ENCODE data around the gene MYRFL. TPM values are rescaled to one million over a fixed set of nuclear protein-coding genes. Genes with fewer than 3 reads are reported as not detected.

The MYRFL gene
- total RNA-seq, 1 donor from 2014 or later = 0.13 TPM

DNA sequence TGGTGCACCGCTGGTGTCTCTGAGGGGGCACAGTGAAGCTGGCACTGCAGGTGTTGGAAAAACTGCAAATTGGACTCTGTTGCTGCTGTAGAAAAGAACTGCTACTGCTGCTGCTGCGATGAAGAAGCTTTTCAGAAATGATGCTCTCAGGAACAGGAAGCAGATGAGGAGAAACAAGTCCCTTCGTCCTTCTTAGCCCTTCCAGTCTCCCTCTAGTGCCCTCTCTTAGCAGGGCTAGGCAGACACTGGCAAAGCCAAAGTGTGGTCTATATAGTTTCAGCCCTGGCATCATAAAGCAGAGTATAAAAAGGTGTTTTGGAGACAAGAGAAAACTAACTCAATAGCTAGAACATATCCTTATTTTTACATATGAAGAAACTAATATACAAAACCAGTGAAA lies 174.5 kb downstream of the MYRFL start:
- no peak overlapping the region for H3K27ac Mint-ChIP-seq (ENCODE audit: unreplicated experiment)
- TF ChIP-seq, protein P1, sequence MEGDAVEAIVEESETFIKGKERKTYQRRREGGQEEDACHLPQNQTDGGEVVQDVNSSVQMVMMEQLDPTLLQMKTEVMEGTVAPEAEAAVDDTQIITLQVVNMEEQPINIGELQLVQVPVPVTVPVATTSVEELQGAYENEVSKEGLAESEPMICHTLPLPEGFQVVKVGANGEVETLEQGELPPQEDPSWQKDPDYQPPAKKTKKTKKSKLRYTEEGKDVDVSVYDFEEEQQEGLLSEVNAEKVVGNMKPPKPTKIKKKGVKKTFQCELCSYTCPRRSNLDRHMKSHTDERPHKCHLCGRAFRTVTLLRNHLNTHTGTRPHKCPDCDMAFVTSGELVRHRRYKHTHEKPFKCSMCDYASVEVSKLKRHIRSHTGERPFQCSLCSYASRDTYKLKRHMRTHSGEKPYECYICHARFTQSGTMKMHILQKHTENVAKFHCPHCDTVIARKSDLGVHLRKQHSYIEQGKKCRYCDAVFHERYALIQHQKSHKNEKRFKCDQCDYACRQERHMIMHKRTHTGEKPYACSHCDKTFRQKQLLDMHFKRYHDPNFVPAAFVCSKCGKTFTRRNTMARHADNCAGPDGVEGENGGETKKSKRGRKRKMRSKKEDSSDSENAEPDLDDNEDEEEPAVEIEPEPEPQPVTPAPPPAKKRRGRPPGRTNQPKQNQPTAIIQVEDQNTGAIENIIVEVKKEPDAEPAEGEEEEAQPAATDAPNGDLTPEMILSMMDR (IDR thresholded peaks at IDR 0.05) = no peak
- no peaks in the 10 kb centered on the region for H3K9me3 Mint-ChIP-seq (ENCODE audit: unreplicated experiment)
- no peaks in the 10 kb centered on the region for H3K27me3 Mint-ChIP-seq (ENCODE audit: unreplicated experiment)
- H3K4me1 Mint-ChIP-seq (ENCODE audit: unreplicated experiment) = no peaks in the 10 kb centered on the region
- H3K36me3 Mint-ChIP-seq (ENCODE audit: unreplicated experiment) = no peaks in the 10 kb centered on the region
- no peak for DNase-seq (ENCODE audit: extremely low spot score, unreplicated experiment)
- no peak overlapping the region for H3K4me3 Mint-ChIP-seq (ENCODE audit: unreplicated experiment)

DNA sequence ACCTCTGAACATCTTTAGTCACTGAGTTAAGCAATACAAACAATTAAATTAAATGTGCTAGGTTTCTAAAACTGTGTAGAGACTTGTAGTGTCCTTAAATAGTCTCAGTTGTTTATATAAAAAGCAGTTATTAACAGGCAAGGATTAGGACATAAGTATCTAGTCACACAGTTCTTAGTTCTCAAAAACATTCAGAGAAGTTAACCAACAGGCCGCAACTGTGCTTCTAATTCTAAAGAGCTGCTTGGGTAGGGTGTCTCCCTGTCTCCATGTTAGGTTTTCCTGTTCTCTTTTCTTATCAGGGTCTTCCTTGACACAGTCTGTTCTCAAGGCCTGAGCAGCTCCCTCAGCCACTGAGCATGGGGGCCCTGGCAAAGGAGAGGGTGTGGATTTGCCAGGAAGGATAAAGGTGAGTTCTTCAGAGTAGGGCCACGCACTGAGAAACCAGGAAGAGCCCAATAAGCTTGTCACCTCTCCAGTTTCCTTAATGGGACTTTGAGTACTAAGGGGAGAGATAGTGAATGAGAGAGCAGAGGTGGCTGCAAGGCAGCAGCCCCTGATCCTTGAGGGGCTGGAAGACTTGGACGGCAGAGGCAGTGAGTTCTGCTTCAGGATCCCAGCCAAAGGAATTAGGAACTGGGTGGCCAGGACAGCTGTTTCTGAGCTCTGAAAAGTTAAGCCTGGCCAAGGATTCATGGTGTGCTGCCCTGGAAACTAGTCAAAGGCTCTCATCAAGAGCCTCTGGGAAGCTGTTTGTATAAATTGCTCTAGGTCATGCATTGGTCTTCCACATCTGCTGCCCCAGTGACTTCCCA lies 177.3 kb downstream of the MYRFL start:
- Mint-ChIP-seq H3K4me1 (ENCODE audit: unreplicated experiment) (no peaks in the 10 kb centered on the region), H3K27ac (ENCODE audit: unreplicated experiment) (no peak overlapping the region), H3K4me3 (ENCODE audit: unreplicated experiment) (no peak overlapping the region), H3K9me3 (ENCODE audit: unreplicated experiment) (no peaks in the 10 kb centered on the region), H3K36me3 (ENCODE audit: unreplicated experiment) (no peaks in the 10 kb centered on the region), H3K27me3 (ENCODE audit: unreplicated experiment) (no peaks in the 10 kb centered on the region)
- TF ChIP-seq, protein P1 (IDR thresholded peaks at IDR 0.05) = no peak
- DNase-seq (ENCODE audit: extremely low spot score, unreplicated experiment) = no peak

DNA sequence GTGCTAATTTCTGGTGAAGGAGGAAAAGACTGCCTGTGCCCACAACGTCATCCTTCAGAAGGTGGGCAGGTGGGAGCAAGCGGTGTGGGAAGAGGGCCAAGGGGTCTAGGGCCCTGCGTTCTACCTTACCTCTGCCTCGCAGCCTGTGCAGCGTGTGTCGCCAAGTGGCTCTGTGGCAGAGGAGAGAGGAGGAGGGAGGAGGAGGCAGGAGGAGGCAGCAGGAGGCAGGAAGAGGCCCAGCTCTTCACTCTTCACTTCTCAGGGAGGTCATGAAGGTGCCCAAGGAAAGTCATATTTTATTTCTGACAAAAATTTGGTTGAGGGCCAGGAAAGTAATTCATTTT lies 177.9 kb downstream of the MYRFL start:
- H3K4me1 Mint-ChIP-seq (ENCODE audit: unreplicated experiment) = no peaks in the 10 kb centered on the region
- H3K27me3 Mint-ChIP-seq (ENCODE audit: unreplicated experiment) = no peaks in the 10 kb centered on the region
- peaks cover 2% of the 10 kb centered on the region for H3K9me3 Mint-ChIP-seq (ENCODE audit: unreplicated experiment)
- TF ChIP-seq, protein P1 (IDR thresholded peaks at IDR 0.05) = no peak
- H3K27ac Mint-ChIP-seq (ENCODE audit: unreplicated experiment) = no peak overlapping the region
- no peak overlapping the region for H3K4me3 Mint-ChIP-seq (ENCODE audit: unreplicated experiment)
- DNase-seq (ENCODE audit: extremely low spot score, unreplicated experiment) = no peak
- H3K36me3 Mint-ChIP-seq (ENCODE audit: unreplicated experiment) = no peaks in the 10 kb centered on the region

DNA sequence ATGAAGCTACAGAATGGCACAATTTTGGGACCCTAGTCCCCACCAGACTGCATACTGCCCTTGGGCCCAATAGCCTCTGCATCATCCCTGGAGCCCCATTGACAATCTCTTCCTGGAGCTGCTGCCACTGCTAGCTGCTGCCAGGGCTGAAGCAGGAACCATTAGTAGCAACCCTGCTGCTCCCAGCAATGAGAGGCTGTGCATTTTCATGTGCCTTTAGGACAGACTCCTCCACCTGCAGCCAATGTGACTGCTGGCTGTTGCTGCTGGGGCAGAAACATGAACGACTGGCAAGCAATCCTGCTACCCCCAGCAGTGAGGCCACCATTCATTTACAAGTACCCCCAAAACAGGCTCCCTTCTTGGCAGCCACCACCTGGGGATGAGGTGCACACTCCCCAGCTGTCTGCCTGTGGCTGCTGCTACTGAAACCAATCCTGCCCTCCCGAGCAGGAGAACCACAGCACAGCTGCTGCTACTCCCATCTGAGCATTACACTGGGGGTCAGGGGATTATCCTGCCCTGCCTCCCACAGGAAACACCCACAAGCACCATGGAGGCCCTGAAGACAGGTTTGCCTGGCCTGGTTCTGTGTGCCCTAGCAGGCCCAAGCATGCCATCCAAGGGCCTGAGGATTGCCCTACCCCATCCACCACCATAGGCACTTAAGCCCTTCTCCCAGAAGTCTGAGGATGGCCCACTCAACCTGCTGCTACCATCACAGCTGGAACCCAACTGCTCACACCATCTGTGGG lies 181.0 kb downstream of the MYRFL start:
- Mint-ChIP-seq H3K4me1 (ENCODE audit: unreplicated experiment) (no peaks in the 10 kb centered on the region), H3K9me3 (ENCODE audit: unreplicated experiment) (peaks cover 19% of the 10 kb centered on the region), H3K27ac (ENCODE audit: unreplicated experiment) (no peak overlapping the region)

DNA sequence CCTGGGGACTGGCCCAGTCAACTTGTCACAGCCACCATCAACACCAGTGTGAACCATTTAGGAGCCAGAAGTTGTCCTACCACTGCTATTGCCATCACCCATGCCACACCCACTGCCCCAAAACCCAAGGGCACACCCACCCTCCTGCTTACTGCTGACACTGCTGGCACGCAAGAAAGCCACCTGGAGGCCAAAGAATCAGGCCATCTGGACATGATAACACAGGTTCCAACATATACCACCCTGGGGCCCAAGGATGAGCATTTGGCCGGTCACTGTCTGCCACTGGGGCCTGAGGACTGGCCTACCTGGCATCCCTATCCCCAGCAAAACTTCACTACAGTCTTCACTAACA lies 181.6 kb downstream of the MYRFL start:
- no peaks in the 10 kb centered on the region for H3K27me3 Mint-ChIP-seq (ENCODE audit: unreplicated experiment)
- no peak overlapping the region for H3K4me3 Mint-ChIP-seq (ENCODE audit: unreplicated experiment)
- H3K9me3 Mint-ChIP-seq (ENCODE audit: unreplicated experiment) = peaks cover 19% of the 10 kb centered on the region
- no peaks in the 10 kb centered on the region for H3K4me1 Mint-ChIP-seq (ENCODE audit: unreplicated experiment)
- DNase-seq (ENCODE audit: extremely low spot score, unreplicated experiment) = no peak
- no peak overlapping the region for H3K27ac Mint-ChIP-seq (ENCODE audit: unreplicated experiment)
- TF ChIP-seq, protein P1 (IDR thresholded peaks at IDR 0.05) = no peak
- no peaks in the 10 kb centered on the region for H3K36me3 Mint-ChIP-seq (ENCODE audit: unreplicated experiment)

More for the DNA sequence above, 181.0 kb downstream of the MYRFL start:
- Mint-ChIP-seq H3K36me3 (ENCODE audit: unreplicated experiment) (no peaks in the 10 kb centered on the region), H3K27me3 (ENCODE audit: unreplicated experiment) (no peaks in the 10 kb centered on the region), H3K4me3 (ENCODE audit: unreplicated experiment) (no peak overlapping the region)
- TF ChIP-seq, protein P1 (IDR thresholded peaks at IDR 0.05) = no peak
- no peak for DNase-seq (ENCODE audit: extremely low spot score, unreplicated experiment)

Data from osteocyte (in vitro differentiated cells).